Transverse colon (tissue), 4 donors: ENCODE data around the gene RECK. TPM values are rescaled to one million over a fixed set of nuclear protein-coding genes. Genes with fewer than 3 reads are reported as not detected.

ENCODE experiments used
- DNase-seq: peaks from one replicate; pipeline ENCODE4 v3.0.0-alpha.2; 2019
- H3K27ac ChIP-seq, 4 donors: fragments of 200-600 bp; sonication (generic); 2 replicates each; pipeline ENCODE4 v1.5.1; 2016 to 2018; ENCODE audit warnings: inconsistent platforms in 4 of 4
- H3K27me3 ChIP-seq: fragments of 200-600 bp; sonication (generic); 2 replicates; pipeline ENCODE4 v1.5.1; 2017; ENCODE audit warnings: inconsistent platforms
- H3K36me3 ChIP-seq, 4 donors: fragments of 200-600 bp; sonication (generic); 2 replicates each; pipeline ENCODE4 v1.5.1; 2017 to 2019; ENCODE audit warnings: inconsistent platforms in 4 of 4
- H3K4me1 ChIP-seq, 4 donors: fragments of 200-600 bp; sonication (generic); 2 replicates each; pipeline ENCODE4 v1.5.1; 2017 to 2020; ENCODE audit warnings: inconsistent platforms in 4 of 4
- H3K4me3 ChIP-seq, 4 donors: fragments of 200-600 bp; sonication (generic); 1 replicate in 1 of 4; 2 replicates in 3 of 4; pipeline versions ENCODE4 v1.5.1 to v1.6.1; 2017 to 2019; ENCODE audit warnings: inconsistent platforms in 4 of 4
- H3K9me3 ChIP-seq, 2 donors: fragments of 200-600 bp; sonication (generic); 2 replicates each; pipeline ENCODE4 v1.5.1; 2017 to 2019; ENCODE audit warnings: inconsistent platforms in 2 of 2
- CTCF ChIP-seq, 5 experiments: fragments of 200-600 bp in 3 of 5; fragments of 450-650 bp in 2 of 5; sonication (generic) in 3 of 5; IDR thresholded peaks; 1 replicate in 2 of 5; 2 replicates in 3 of 5; pipeline ENCODE4 v1.5.1; 2016 to 2017; ENCODE audit warnings: antibody characterized with exemption in 5 of 5, inconsistent platforms in 3 of 5, mild to moderate bottlenecking in 2 of 5, moderate library complexity in 1 of 5
- EP300 ChIP-seq: sonication (generic); formaldehyde crosslinking; IDR thresholded peaks from one replicate; pipeline ENCODE4 v1.6.1; 2017; ENCODE audit warnings: antibody characterized with exemption, low read depth
- POLR2A ChIP-seq: fragments of 450-650 bp; IDR thresholded peaks from one replicate; pipeline ENCODE4 v1.6.1; 2016; ENCODE audit warnings: antibody characterized with exemption, mild to moderate bottlenecking, moderate library complexity
- POLR2AphosphoS5 ChIP-seq, 3 donors: sonication (generic); formaldehyde crosslinking; IDR thresholded peaks; one replicate each; pipeline ENCODE4 v1.6.1; 2016; ENCODE audit warnings: antibody characterized with exemption in 3 of 3
- WGBS, 2 donors: methylation state at CpG; one replicate each; pipeline ENCODE4 v1.1.5; 2018; ENCODE audit warnings: low coverage in 1 of 2; 5-methylcytosine and 5-hydroxymethylcytosine counted together
- in situ Hi-C, 4 donors: fragments of 200-750 bp; cut with MboI; loops; one replicate each; pipeline versions ENCODE4 v1.15.0 to v1.15.1; 2017; ENCODE audit warnings: low sequenced_read_pairs in 3 of 4, low pct_ligation_motif_present in 1 of 4, low pct_unique_long_range_greater_than_20kb in 1 of 4
- intact Hi-C: fragments of 100-400 bp; cut with DNase I; formaldehyde crosslinking; loops from one replicate; pipeline ENCODE4 v1.15.1; 2023; ENCODE audit warnings: low total_unique reads
- total RNA-seq, 4 donors: library from RNA; depleted of rRNA; stranded (reverse); fragments of >200 nt; gene quantifications; one replicate each; pipeline ENCODE4 v1.1.0, GENCODE V29; 2016

Gene RECK
- total RNA-seq, 4 donors from 2014 or later = 1.5 to 30.3 (median 6.0) TPM

- no peak for TF ChIP-seq POLR2AphosphoS5 (IDR thresholded peaks at IDR 0.05)
- TF ChIP-seq CTCF (IDR thresholded peaks at IDR 0.05) = no peak
- TF ChIP-seq POLR2A = no peak
- TF ChIP-seq EP300 = no peak
- peak overlapping the region; percentile 78 to 92 (median 90) for H3K27ac ChIP-seq
- DNase-seq = no peak
- no peaks in the 10 kb centered on the region for H3K36me3 ChIP-seq
- no peaks in the 10 kb centered on the region for H3K9me3 ChIP-seq
- in situ Hi-C loops = no loop called here
- intact Hi-C loops = no loop called here
- peaks cover 33 to 84% (median 61%) of the 10 kb centered on the region in 4 donors for H3K4me1 ChIP-seq
- H3K4me3 ChIP-seq = no peak overlapping the region
- WGBS, 2 donors = 92 to 94% methylated on average over 2 to 7 of the region's 7 CpGs
- H3K27me3 ChIP-seq = no peaks in the 10 kb centered on the region
These were observed 105.0 kb downstream of the RECK start for GRCh38 chr9:36141761-36142160.

GRCh38 chr9:36142510-36143244 lies 106.0 kb downstream of the RECK start:
- Histone ChIP-seq H3K4me3 (peak overlapping the region in 1 of 4 donors; percentile 33), H3K36me3 (no peaks in the 10 kb centered on the region), H3K27me3 (no peaks in the 10 kb centered on the region), H3K4me1 (peaks cover 34 to 85% (median 56%) of the 10 kb centered on the region in 4 donors), H3K27ac (peak overlapping the region; percentile 78 to 92 (median 90)), H3K9me3 (no peaks in the 10 kb centered on the region)
- DNase-seq = peak; percentile 42
- TF ChIP-seq EP300 = no peak
- TF ChIP-seq POLR2A = no peak
- intact Hi-C loops = no loop called here
- in situ Hi-C loops = no loop called here
- 28 to 33% methylated on average over 4 to 12 of the region's 12 CpGs for WGBS, 2 donors

GRCh38 chr9:36143245-36143641 lies 106.5 kb downstream of the RECK start:
- Histone ChIP-seq H3K4me1 (peaks cover 38 to 85% (median 56%) of the 10 kb centered on the region in 4 donors), H3K4me3 (peak overlapping the region in 1 of 4 donors; percentile 33), H3K27ac (peak overlapping the region; percentile 78 to 92 (median 90)), H3K36me3 (no peaks in the 10 kb centered on the region), H3K9me3 (no peaks in the 10 kb centered on the region), H3K27me3 (no peaks in the 10 kb centered on the region)
- TF ChIP-seq POLR2A (no peak), CTCF (IDR thresholded peaks at IDR 0.05) (no peak), POLR2AphosphoS5 (IDR thresholded peaks at IDR 0.05) (no peak), EP300 (no peak)
- no peak for DNase-seq
- intact Hi-C loops (no loop called here), in situ Hi-C loops (no loop called here)
- 20 to 72% methylated on average over 1 to 13 of the region's 13 CpGs for WGBS, 2 donors

- intact Hi-C loops = no loop called here
- in situ Hi-C loops = no loop called here
- 70 to 75% methylated on average over 2 to 12 of the region's 12 CpGs for WGBS, 2 donors
- H3K9me3 ChIP-seq = no peaks in the 10 kb centered on the region
- H3K27me3 ChIP-seq = no peaks in the 10 kb centered on the region
- H3K36me3 ChIP-seq = no peaks in the 10 kb centered on the region
- no peak for DNase-seq
- no peak overlapping the region for H3K4me3 ChIP-seq
- H3K4me1 ChIP-seq = peaks cover 49 to 85% (median 57%) of the 10 kb centered on the region in 4 donors
- H3K27ac ChIP-seq = peak overlapping the region; percentile 3 to 90 (median 30)
- no peak for TF ChIP-seq POLR2A
- no peak for TF ChIP-seq CTCF (IDR thresholded peaks at IDR 0.05)
- no peak for TF ChIP-seq POLR2AphosphoS5 (IDR thresholded peaks at IDR 0.05)
- no peak for TF ChIP-seq EP300
These were observed 107.9 kb downstream of the RECK start for GRCh38 chr9:36144309-36145232.
